HG03135 (cell line): ENCODE data around the gene BAIAP3.
A peak's percentile ranks its signal among the peaks of the same experiment; 100 is the strongest.

ENCODE experiments used
- ATAC-seq: cut with Tn5 transposase; IDR thresholded peaks from one replicate; pipeline ENCODE4 v1.9.1; 2021; ENCODE audit warnings: mild to moderate bottlenecking, moderate library complexity; ENCODE audit not compliant: unreplicated experiment

The BAIAP3 gene

DNA sequence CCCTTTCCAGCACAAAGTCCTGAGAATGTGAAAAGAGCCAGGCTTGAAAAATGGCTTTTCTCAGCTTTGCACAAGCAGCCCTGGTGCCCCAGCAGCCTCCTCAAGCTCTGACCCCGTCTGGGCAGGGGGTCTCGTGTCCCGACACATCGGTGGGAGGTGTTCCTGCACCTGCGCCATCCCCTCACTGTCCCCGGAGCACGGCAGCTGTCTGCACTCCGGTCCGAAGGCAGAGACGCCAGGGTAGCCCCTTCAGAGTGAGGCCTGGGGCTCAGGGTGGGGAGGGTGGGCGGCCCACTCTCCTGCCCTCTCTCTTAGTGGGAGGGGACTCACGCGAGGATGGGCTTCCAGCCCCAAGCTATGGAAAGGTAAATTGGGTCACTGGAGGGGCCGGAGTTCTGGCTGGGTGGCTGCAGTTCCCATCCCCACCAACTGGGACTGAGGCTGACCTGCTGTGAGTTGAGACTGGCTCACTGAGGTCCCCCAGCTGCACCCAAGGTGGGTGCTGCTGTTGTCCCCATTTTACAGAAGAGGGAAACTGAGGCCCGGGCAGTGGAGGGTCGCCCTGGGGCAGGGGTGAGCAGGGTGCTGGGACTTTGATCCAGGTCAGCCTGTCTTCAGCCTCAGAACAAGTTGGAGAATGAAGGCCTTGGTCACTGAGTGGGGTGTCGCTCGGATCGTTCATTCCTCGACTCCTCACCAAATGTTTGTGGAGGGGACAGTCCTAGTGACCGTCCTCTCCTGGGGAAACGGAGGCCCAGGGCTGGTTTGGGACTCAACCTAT lies 2.3 kb upstream of the BAIAP3 start:
- ATAC-seq, result no peak

GRCh38 chr16:1331712-1332617 lies 1.5 kb upstream of the BAIAP3 start:
- no peak for ATAC-seq

- ATAC-seq, result no peak
These were observed 762 bp upstream of the BAIAP3 start for GRCh38 chr16:1332618-1333148.

DNA sequence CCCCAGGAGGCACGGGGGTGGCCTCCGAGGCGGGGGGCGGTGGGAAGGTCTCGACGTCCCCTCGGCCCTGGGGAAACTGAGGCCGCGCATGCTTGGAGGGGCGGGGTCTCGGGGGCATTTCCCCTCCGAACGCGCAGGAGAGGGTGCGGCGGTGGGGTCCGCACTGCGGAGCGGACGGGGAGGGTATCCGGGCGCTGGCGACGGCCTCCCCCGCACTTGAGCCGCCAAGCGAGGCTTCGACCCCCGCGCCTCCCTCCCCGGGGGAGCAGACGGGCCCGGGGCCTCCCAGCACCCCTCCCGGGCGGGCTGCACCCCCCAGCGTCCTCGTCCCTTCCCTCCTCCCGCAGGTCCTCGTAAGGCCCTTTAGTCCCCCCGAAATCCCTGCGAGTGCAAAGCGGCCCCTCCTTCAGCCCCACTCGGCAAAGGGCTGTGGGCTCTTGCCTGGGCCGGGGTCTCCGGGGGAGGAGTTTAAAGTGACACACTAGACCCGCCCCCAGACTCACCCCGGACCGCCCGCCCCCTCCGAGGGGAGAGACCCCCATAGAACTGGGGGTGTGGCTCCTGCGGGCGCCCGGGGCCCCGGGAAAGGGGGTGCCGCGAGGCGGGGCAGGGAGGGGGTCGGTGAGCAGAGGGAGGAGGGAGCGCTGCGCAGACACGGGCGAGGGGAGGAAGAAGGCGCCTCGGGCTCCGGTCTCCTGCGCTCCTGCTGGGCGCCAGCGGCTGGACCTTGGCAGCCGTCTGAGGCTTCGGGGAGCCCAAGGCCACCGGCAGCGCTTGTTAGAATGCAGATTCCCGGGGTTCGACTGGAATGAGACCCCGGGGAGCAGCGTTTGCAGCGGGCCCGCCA lies 632 bp downstream of the BAIAP3 start:
- no peak for ATAC-seq

DNA sequence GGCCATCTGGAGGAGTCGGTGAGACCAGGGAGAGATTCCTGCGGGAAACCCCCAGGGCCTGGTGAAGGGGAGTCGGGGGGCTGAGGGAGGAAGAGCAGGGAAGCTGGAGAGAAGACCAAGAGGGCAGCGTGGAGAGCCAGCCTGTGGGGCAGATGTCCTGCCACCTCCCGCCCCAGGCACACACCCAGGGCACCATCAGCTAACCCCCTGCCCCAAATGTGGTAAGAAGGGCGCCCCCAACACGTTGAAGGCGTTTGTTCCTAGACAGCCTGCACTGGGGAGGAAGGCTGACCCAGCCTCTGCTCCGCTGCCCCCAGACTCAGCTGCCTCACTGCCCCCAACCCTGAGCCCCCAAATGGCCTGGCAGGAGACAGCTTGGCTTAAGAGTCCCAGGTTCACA lies 1.3 kb downstream of the BAIAP3 start:
- ATAC-seq, result no peak

- no peak for ATAC-seq
These were observed 1.9 kb downstream of the BAIAP3 start for GRCh38 chr16:1335211-1335971.

GRCh38 chr16:1335996-1336395 lies 2.6 kb downstream of the BAIAP3 start:
- no peak for ATAC-seq

DNA sequence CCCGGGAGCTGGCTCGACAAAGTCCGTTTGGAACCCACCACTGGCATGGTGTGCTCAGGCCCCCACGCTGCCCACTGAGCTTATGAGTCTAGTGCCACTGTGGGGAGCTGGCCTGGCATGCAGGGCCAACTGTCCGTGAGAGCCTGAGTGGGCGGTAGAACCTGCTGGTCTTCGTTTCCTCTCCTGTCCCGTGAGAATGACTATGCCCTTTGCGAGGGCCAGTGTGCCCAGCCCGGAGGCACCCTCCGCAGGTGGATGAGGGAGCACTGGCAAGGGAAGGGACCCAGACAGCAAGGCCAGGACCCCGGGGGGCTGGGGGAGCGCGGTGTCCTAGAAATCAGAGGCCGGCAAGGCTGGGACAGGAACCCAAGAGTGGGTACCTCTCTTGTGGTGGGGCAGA lies 3.2 kb downstream of the BAIAP3 start:
- no peak for ATAC-seq

- no peak for ATAC-seq
These were observed 4.0 kb downstream of the BAIAP3 start for GRCh38 chr16:1337486-1337885.

DNA sequence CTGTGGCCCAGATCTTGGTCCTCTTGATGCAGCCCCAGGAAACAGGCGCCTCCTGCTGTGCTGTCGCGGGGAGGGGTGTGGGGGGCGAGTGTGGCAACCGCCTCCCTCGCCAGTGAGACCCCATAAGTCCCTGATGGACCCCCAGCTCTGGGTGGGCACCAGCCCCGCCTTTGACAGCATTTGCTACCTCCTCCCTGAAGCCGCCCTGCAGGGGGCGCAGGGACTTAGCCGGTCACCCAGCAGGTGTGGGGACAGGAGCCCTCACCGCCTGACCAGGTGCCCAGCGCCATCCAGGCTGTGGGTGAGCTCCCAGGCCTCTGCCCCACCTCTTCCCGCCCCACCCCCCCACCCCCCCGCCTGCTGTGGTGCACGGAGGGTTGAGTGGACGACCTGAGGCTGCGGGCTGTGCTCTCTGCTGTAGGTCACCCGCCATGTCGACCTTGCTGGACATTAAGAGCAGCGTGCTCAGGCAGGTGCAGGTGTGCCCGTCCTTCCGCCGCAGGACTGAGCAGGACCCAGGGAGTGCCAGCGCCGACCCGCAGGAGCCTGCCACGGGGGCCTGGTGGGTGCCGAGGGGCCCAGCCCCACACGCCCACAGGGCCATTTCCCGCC lies 4.8 kb downstream of the BAIAP3 start:
- no peak for ATAC-seq

DNA sequence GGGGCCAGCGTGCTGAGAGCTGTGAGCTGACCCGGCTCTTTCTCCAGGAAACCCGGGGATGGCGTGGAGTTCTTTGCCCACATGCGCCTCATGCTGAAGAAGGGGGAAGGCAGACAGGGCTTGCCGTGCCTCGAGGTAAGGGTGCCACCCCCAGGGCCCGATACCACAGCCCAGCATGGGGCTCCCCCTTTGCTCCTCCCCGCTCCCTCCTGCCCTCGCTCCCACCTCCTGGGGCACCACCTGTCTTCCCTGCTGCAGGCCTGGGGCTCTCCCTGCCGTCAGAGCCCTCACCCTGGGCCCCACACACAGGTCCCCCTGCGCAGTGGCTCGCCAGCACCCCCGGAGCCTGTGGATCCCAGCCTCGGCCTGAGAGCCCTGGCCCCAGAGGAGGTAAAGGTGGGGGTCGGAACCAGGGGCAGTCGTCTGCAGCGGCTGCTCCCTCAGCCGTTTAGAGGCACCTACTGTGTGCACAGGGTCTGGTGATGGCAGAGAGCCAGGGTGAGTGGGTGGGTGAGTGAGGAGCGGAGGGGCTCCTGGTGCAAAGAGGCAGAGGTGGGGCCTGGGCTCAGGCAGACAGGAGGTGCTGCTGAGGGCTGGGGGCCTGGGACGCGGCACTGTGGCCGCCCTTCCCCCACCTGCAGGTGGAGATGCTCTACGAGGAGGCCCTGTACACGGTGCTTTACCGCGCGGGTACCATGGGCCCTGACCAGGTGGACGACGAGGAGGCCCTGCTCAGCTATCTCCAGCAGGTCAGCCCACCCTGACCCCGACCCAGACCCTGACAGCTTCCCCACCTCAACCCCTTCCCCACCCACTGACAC lies 5.6 kb downstream of the BAIAP3 start:
- ATAC-seq, result no peak

DNA sequence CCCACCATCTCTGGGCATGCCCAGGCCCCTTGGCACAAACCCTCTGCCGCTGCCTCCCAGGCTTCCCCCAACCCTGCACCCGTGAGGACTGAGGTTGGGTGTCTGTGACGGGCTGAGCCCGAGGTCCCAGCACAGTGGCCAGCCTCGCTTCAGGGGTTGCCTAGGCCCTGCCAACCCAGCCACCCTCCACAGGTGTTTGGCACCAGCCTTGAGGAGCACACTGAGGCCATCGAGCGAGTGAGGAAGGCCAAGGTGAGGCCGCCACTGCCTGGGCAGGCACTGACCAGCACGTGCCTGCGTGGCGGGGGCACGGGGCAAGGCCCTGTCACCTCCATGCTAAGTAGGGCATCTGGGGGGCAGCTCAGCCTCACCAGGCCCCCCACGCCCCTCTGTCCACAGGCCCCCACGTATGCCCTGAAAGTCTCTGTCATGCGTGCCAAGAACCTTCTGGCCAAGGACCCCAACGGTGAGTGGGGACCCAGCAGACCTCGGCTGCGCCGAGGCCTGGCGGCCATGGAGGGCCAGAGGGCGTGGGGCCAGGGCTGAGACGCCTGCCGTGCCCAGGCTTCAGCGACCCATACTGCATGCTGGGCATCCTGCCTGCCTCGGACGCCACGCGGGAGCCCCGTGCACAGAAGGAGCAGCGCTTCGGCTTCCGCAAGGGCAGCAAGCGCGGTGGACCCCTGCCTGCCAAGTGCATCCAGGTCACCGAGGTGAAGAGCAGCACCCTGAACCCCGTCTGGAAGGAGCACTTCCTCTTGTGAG lies 7.5 kb downstream of the BAIAP3 start:
- no peak for ATAC-seq

GRCh38 chr16:1341495-1342420 lies 8.3 kb downstream of the BAIAP3 start:
- no peak for ATAC-seq

- peak; percentile 76 for ATAC-seq
These were observed 9.3 kb downstream of the BAIAP3 start for GRCh38 chr16:1342526-1343427.

GRCh38 chr16:1343428-1344242 lies 10.2 kb downstream of the BAIAP3 start:
- no peak for ATAC-seq
